Measurements from ENCODE around the gene SLC7A4. TPM values are rescaled to one million over a fixed set of nuclear protein-coding genes. Genes with fewer than 3 reads are reported as not detected.
"Not testable (repeated sequence)": the region's sequence is repeated elsewhere in the genome, so short reads cannot be mapped to it uniquely, and the experiment has no call there.

Gene SLC7A4, protein sequence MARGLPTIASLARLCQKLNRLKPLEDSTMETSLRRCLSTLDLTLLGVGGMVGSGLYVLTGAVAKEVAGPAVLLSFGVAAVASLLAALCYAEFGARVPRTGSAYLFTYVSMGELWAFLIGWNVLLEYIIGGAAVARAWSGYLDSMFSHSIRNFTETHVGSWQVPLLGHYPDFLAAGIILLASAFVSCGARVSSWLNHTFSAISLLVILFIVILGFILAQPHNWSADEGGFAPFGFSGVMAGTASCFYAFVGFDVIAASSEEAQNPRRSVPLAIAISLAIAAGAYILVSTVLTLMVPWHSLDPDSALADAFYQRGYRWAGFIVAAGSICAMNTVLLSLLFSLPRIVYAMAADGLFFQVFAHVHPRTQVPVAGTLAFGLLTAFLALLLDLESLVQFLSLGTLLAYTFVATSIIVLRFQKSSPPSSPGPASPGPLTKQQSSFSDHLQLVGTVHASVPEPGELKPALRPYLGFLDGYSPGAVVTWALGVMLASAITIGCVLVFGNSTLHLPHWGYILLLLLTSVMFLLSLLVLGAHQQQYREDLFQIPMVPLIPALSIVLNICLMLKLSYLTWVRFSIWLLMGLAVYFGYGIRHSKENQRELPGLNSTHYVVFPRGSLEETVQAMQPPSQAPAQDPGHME
- total RNA-seq (2014; rRNA removed; shearing (Covaris generic)) = not detected in 2 replicates

GRCh38 chr22:21032037-21032867 is at the start of gene SLC7A4:
Gene SLC7A4 (minus strand): TSS chr22:21032561. CDS start chr22:21031812, 749 bp downstream.
- no peak for DNase-seq (ENCODE audit: low spot score)

- no peak for DNase-seq (ENCODE audit: low spot score)
Measured at GRCh38 chr22:21080435-21081137, 48.2 kb upstream of the SLC7A4 start.

GRCh38 chr22:21079493-21079892 is 47.1 kb upstream of the SLC7A4 start:
- DNase-seq (ENCODE audit: low spot score) = no peak

DNA sequence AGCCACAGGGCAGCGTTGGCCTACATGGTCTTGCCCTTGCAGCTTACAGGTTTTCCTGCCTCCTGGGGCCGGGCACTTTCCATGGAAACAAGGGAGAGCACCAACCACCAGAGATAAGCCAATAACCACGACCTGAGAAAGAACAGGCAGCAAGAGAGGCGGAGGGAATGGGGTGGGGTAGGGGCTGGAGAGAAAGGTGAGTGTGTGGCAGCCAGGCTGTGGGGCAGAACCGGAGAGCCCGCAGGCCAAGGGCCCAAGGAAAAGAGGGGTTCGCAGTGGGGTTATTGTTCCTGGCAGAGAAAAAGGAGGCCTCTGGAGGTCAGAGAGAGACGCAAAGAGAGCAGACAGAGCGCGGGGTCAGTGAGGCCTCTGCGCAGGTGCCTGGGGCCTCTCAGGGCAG is 46.6 kb upstream of the SLC7A4 start:
- no peak for DNase-seq (ENCODE audit: low spot score)

DNA sequence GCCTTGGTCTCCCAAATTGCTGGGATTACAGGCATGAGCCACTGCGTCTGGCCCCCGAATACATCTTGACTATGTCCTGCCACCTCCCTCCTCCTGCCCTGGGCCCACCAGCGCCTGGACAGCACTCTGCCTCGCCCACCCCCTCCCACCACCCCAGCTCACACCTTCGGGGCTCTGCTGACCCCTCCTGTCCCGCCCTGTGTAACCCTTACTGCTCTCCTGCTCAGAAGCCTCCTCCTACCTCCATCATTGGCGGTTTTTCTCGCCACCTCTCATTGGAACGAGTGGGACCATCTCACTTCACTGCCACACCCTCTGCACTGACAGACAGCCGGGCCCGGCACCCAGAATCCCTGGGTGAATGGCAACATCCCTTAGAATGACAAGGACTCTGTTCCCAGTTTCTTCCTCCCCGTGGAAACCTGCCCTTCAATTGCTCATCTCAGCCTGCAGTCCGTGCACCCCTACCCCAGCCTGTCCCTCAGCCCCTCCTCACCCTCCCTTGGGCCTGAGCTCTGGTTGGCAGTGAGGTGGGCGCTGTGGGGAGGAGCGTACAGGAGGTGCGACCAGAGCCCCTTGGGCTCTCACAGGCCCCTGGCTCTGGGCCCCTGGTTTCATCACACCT is 45.6 kb upstream of the SLC7A4 start:
- no peak for DNase-seq (ENCODE audit: low spot score)

- no peak for DNase-seq (ENCODE audit: low spot score)
Measured at GRCh38 chr22:21076912-21077625, 44.7 kb upstream of the SLC7A4 start.

GRCh38 chr22:21075516-21076138 is 43.3 kb upstream of the SLC7A4 start:
- DNase-seq (ENCODE audit: low spot score) = no peak

GRCh38 chr22:21074102-21074715 is 41.8 kb upstream of the SLC7A4 start:
- peak; percentile 55 for DNase-seq (ENCODE audit: low spot score)

DNA sequence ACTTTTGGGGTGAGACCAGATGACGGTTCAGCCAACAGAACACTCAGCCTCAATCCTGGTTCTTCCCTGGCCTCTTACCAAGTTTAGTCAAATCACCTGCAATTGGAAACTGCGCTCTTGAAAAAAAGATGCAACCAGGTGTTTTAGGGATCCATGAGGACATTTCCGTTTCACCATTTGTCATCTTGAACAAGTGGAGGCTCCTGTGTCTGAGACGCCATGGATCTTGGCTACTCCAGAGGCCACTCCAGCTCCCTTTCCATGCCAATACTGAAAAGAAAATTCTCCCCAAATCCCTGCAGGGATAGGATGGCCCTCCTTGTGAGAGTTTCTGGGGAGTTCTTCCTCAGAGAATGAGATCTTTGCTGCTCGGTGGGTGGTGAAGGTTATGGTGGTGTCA is 41.1 kb upstream of the SLC7A4 start:
- no peak for DNase-seq (ENCODE audit: low spot score)

DNA sequence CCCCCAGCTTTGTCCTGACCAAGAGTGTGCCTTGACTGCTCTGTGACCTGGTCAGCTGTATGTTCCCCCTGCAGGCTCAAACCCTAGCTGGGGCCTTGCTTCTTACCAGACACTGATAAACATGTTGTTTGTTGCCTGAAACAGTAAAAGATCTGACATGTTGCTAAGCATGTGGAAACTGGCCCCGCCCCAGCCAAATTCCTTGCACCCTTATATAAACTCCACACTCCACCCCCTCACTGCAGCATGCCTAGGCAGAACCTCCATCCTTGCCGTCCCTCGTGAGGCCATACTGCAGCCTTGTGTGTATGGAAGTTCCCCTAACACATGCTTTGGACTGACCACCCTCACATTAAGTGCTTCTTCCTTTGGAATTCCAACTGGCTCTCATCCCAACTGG is 40.7 kb upstream of the SLC7A4 start:
- no peak for DNase-seq (ENCODE audit: low spot score)

GRCh38 chr22:21071796-21072195 is 39.4 kb upstream of the SLC7A4 start:
- not testable (repeated sequence) for DNase-seq (ENCODE audit: low spot score)

- no peak for DNase-seq (ENCODE audit: low spot score)
Measured at GRCh38 chr22:21070690-21071615, 38.6 kb upstream of the SLC7A4 start.

DNA sequence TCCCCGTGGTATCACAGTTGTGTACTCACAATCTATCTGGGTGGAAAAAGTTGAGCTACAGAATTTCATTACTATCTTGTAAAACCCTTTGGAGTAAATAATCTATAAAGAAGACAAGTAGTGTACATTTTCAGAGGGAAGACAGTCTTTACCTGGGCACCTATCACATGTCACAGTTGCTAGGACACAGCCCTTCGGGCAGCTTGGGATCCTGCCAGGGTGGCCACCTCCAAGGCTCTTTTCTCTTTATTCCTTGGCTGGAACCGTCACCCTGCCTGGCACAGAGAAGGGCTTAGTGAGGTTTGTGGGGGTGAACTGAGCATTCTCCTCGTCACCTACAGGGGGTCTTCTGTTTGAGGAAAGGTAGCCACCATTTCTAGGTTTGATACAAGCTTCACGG is 37.0 kb upstream of the SLC7A4 start:
- no peak for DNase-seq (ENCODE audit: low spot score)

- DNase-seq (ENCODE audit: low spot score) = no peak
Measured at GRCh38 chr22:21068681-21069276, 36.4 kb upstream of the SLC7A4 start.

- no peak for DNase-seq (ENCODE audit: low spot score)
Measured at GRCh38 chr22:21067901-21068680, 35.7 kb upstream of the SLC7A4 start.

- no peak for DNase-seq (ENCODE audit: low spot score)
Measured at GRCh38 chr22:21067075-21067900, 34.9 kb upstream of the SLC7A4 start.
